Loucy (cell line): ENCODE results near the gene RSPRY1.

Experiments
- H2AFZ ChIP-seq: fragments of 200-600 bp; sonication (generic); 2 replicates; pipeline ENCODE4 v1.6.0; 2016; ENCODE audit warnings: antibody characterized with exemption, mild to moderate bottlenecking, low read length, moderate library complexity
- H3F3A ChIP-seq: fragments of 200-600 bp; 2 replicates; pipeline ENCODE4 v1.6.0; 2016; ENCODE audit warnings: antibody characterized with exemption, low read depth, mild to moderate bottlenecking
- H3K27me3 ChIP-seq: fragments of 200-600 bp; sonication (generic); 2 replicates; pipeline ENCODE4 v1.6.1; 2014; ENCODE audit warnings: low read length, mild to moderate bottlenecking; ENCODE audit not compliant: insufficient read depth, poor library complexity, severe bottlenecking
- H3K36me3 ChIP-seq: fragments of 200-600 bp; sonication (generic); 2 replicates; pipeline ENCODE4 v1.6.1; 2016; ENCODE audit warnings: low read length; ENCODE audit not compliant: insufficient read depth
- H3K4me1 ChIP-seq: fragments of 200-600 bp; sonication (generic); 2 replicates; pipeline ENCODE4 v1.5.1; 2014; ENCODE audit warnings: low read length, mild to moderate bottlenecking; ENCODE audit not compliant: insufficient read depth, poor library complexity, severe bottlenecking
- H3K4me2 ChIP-seq: fragments of 200-600 bp; sonication (generic); 2 replicates; pipeline ENCODE4 v1.6.0; 2014; ENCODE audit warnings: antibody characterized with exemption, low read length, low read depth, mild to moderate bottlenecking; ENCODE audit not compliant: poor library complexity, severe bottlenecking
- H3K4me3 ChIP-seq: fragments of 200-600 bp; sonication (generic); 2 replicates; pipeline ENCODE4 v1.5.1; 2014; ENCODE audit warnings: low read length, mild to moderate bottlenecking, mixed read lengths; ENCODE audit not compliant: poor library complexity, severe bottlenecking
- H3K79me2 ChIP-seq: fragments of 200-600 bp; sonication (generic); 2 replicates; pipeline ENCODE4 v1.6.1; 2014; ENCODE audit warnings: low read length; ENCODE audit not compliant: insufficient read depth
- H3K9ac ChIP-seq: fragments of 200-600 bp; sonication (generic); 2 replicates; pipeline ENCODE4 v1.6.0; 2014; ENCODE audit warnings: mild to moderate bottlenecking, low read depth, low read length, moderate library complexity; ENCODE audit not compliant: poor library complexity, severe bottlenecking
- H3K9me2 ChIP-seq: fragments of 200-600 bp; sonication (generic); replicated peaks from 2 replicates; pipeline ENCODE4 v1.6.1; 2016; ENCODE audit warnings: low read depth, low read length, mixed read lengths
- H3K9me3 ChIP-seq: fragments of 200-600 bp; sonication (generic); 2 replicates; pipeline ENCODE4 v1.6.1; 2014; ENCODE audit warnings: mild to moderate bottlenecking, antibody characterized with exemption, low read length, low read depth; ENCODE audit not compliant: insufficient read depth
- H4K20me1 ChIP-seq: fragments of 200-600 bp; sonication (generic); 2 replicates; pipeline ENCODE4 v1.6.0; 2014; ENCODE audit warnings: antibody characterized with exemption, low read length, mild to moderate bottlenecking; ENCODE audit not compliant: insufficient read depth, poor library complexity, severe bottlenecking
- EZH2phosphoT487 ChIP-seq: fragments of 200-600 bp; IDR thresholded peaks from 2 replicates; pipeline ENCODE4 v1.6.1; 2018; ENCODE audit warnings: antibody characterized with exemption, mild to moderate bottlenecking, moderate library complexity, borderline replicate concordance
- TF ChIP-seq, protein P1 (sequence below): fragments of 200-600 bp; sonication (generic); conservative IDR thresholded peaks from 2 replicates; pipeline ENCODE4 v1.5.1; 2014; ENCODE audit warnings: mild to moderate bottlenecking, antibody characterized with exemption, low read length

RSPRY1 gene

DNA sequence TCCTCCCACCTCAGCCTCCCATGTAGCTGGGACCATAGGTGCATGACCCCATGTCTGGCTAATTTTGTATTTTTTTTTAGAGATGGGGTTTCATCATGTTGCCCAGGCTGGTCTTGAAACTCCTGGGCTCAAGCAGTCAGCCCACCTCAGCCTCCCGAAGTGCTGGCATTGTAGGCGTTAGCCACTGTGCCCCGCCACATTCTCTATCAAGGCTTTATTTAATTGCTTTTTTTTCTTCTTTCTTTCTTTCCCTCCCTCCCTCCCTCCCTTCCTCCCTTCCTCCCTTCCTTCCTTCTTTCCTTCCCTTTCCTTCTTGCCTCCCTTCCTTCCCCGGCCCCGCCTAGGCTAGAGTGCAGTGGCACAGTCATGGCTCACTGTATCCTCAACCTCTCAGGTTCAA is 23.7 kb downstream of the RSPRY1 start:
- no peaks in the 10 kb centered on the region for H3K27me3 ChIP-seq
- H3K9ac ChIP-seq: no peak overlapping the region
- H3K9me3 ChIP-seq: no peaks in the 10 kb centered on the region
- no peaks in the 10 kb centered on the region for H3K9me2 ChIP-seq
- TF ChIP-seq, protein P1, sequence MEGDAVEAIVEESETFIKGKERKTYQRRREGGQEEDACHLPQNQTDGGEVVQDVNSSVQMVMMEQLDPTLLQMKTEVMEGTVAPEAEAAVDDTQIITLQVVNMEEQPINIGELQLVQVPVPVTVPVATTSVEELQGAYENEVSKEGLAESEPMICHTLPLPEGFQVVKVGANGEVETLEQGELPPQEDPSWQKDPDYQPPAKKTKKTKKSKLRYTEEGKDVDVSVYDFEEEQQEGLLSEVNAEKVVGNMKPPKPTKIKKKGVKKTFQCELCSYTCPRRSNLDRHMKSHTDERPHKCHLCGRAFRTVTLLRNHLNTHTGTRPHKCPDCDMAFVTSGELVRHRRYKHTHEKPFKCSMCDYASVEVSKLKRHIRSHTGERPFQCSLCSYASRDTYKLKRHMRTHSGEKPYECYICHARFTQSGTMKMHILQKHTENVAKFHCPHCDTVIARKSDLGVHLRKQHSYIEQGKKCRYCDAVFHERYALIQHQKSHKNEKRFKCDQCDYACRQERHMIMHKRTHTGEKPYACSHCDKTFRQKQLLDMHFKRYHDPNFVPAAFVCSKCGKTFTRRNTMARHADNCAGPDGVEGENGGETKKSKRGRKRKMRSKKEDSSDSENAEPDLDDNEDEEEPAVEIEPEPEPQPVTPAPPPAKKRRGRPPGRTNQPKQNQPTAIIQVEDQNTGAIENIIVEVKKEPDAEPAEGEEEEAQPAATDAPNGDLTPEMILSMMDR: no peak
- TF ChIP-seq EZH2phosphoT487: no peak
- H3K79me2 ChIP-seq: no peaks in the 10 kb centered on the region
- H3K4me1 ChIP-seq: no peaks in the 10 kb centered on the region
- H3K4me3 ChIP-seq: no peak overlapping the region
- peaks cover 78% of the 10 kb centered on the region for H3K36me3 ChIP-seq
- H2AFZ ChIP-seq: no peak overlapping the region
- H3K4me2 ChIP-seq: no peak overlapping the region
- no peaks in the 10 kb centered on the region for H4K20me1 ChIP-seq
- H3F3A ChIP-seq: no peaks in the 10 kb centered on the region

DNA sequence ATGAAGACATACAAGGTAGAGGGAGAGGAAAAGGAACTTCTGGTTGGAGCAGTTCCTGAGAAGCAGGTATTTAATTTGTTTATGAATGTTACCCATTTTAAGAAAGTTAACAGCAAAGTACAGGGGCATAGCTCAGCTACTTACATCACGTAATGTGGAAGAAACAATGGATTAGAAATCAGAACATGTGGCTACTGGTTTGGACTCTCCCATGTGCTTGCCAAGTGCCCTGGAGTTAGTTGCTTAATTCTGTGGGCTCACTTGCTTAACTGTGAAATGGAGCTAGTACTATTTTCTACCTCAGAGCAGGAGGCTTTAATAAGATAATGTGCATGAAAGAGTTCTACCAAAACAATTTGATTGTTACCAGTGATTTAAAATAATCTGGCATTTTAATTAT is 27.3 kb downstream of the RSPRY1 start:
- Histone ChIP-seq H3K27me3 (no peaks in the 10 kb centered on the region), H3K9me3 (no peaks in the 10 kb centered on the region), H2AFZ (no peak overlapping the region), H3K9ac (no peak overlapping the region), H4K20me1 (no peaks in the 10 kb centered on the region), H3F3A (no peaks in the 10 kb centered on the region), H3K4me1 (no peaks in the 10 kb centered on the region), H3K79me2 (no peaks in the 10 kb centered on the region), H3K9me2 (no peaks in the 10 kb centered on the region), H3K36me3 (peaks cover 80% of the 10 kb centered on the region), H3K4me3 (no peak overlapping the region), H3K4me2 (no peak overlapping the region)
- no peak for TF ChIP-seq EZH2phosphoT487
- TF ChIP-seq, protein P1: no peak

- Histone ChIP-seq H3K36me3 (peaks cover 94% of the 10 kb centered on the region), H3K4me2 (no peak overlapping the region), H2AFZ (no peak overlapping the region), H3K4me1 (no peaks in the 10 kb centered on the region), H4K20me1 (no peaks in the 10 kb centered on the region), H3F3A (no peaks in the 10 kb centered on the region), H3K79me2 (no peaks in the 10 kb centered on the region), H3K9me2 (no peaks in the 10 kb centered on the region), H3K9ac (no peak overlapping the region), H3K4me3 (no peak overlapping the region), H3K9me3 (no peaks in the 10 kb centered on the region), H3K27me3 (no peaks in the 10 kb centered on the region)
- TF ChIP-seq, protein P1: no peak
- TF ChIP-seq EZH2phosphoT487: no peak
Observed at GRCh38 chr16:57216968-57217367, 30.8 kb downstream of the RSPRY1 start.
